NB4 (cell line): ENCODE results near the gene IFNG-AS1.

Experiments used
- DNase-seq: peaks from one replicate; pipeline ENCODE4 v3.0.0; 2010; ENCODE audit warnings: low read depth
- H3K4me3 ChIP-seq: one replicate; pipeline ENCODE4 v1.5.1; 2011; ENCODE audit warnings: mild to moderate bottlenecking, low read depth, low read length, moderate library complexity
- MYC ChIP-seq: IDR thresholded peaks from 2 replicates; pipeline ENCODE4 v1.6.1; 2011; ENCODE audit warnings: low read depth, low read length
- POLR2A ChIP-seq: IDR thresholded peaks from 2 replicates; pipeline ENCODE4 v1.6.1; 2011; ENCODE audit warnings: mild to moderate bottlenecking; ENCODE audit not compliant: insufficient read length; ENCODE audit errors: extremely low read depth
- TF ChIP-seq, protein P1 (sequence below): IDR thresholded peaks from one replicate; pipeline ENCODE4 v1.5.1; 2012; ENCODE audit warnings: low read depth, low read length
- TF ChIP-seq, protein P2 (sequence below): IDR thresholded peaks from 2 replicates; pipeline ENCODE4 v1.6.1; 2011; ENCODE audit warnings: low read depth, low read length

The IFNG-AS1 gene

DNA sequence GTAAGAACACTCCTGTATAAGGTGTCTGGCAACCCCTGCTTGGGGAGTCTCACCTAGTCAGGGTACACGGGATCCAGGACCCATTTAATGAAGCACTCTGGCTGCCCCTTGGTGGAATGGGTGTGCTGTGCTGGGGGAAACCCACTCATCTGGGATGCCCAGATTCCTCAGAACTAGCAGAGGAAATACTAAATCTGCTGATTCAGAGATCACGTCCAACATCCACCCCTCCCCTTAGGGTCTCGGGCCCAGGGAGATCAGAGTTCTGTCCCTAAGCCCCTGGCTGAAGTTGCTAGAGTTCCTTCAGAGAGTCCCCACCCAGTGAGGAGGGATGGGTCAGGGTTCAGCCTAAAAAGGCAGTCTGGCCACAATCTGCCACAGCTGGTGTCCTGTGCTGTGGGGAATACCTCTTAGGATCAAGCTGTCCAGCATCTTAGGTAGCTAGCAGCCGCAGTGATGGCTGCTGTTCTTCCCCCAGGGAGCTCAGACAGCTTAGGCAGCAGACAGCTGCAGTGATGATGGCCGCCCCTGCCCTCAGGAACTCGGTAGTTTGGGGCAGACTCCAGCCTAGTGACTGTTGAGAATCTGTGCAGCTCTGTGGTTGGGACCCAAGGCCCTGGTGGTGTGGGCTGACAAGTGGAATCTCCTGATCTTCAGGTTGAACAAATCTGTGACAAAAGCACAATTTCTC lies 74.8 kb downstream of the IFNG-AS1 start:
- H3K4me3 ChIP-seq: no peak overlapping the region
- TF ChIP-seq MYC (no peak), POLR2A (no peak)
- TF ChIP-seq, protein P1, sequence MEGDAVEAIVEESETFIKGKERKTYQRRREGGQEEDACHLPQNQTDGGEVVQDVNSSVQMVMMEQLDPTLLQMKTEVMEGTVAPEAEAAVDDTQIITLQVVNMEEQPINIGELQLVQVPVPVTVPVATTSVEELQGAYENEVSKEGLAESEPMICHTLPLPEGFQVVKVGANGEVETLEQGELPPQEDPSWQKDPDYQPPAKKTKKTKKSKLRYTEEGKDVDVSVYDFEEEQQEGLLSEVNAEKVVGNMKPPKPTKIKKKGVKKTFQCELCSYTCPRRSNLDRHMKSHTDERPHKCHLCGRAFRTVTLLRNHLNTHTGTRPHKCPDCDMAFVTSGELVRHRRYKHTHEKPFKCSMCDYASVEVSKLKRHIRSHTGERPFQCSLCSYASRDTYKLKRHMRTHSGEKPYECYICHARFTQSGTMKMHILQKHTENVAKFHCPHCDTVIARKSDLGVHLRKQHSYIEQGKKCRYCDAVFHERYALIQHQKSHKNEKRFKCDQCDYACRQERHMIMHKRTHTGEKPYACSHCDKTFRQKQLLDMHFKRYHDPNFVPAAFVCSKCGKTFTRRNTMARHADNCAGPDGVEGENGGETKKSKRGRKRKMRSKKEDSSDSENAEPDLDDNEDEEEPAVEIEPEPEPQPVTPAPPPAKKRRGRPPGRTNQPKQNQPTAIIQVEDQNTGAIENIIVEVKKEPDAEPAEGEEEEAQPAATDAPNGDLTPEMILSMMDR: no peak
- TF ChIP-seq, protein P2, sequence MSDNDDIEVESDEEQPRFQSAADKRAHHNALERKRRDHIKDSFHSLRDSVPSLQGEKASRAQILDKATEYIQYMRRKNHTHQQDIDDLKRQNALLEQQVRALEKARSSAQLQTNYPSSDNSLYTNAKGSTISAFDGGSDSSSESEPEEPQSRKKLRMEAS: no peak
- DNase-seq: no peak

DNA sequence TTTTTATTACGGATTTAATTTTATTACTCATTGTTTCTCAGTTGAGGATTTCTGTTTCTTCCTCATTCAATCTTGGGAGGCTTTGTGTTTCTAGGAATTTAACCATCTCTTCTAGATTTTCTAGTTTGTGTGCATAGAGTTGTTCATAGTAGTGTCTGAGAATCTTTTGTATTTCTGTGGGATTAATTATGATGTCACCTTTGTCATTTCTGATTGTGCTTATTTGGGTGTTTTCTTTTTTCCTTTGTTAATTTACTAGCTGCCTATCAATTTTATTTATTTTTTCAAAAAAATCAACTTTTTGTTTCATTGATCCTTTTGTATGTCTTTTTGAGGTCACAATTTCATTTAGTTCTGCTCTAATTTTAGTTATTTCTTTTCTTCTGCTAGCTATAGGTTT lies 75.9 kb downstream of the IFNG-AS1 start:
- TF ChIP-seq POLR2A (no peak), MYC (no peak)
- TF ChIP-seq, protein P2: no peak
- TF ChIP-seq, protein P1: no peak
- no peak overlapping the region for H3K4me3 ChIP-seq
- DNase-seq: no peak

DNA sequence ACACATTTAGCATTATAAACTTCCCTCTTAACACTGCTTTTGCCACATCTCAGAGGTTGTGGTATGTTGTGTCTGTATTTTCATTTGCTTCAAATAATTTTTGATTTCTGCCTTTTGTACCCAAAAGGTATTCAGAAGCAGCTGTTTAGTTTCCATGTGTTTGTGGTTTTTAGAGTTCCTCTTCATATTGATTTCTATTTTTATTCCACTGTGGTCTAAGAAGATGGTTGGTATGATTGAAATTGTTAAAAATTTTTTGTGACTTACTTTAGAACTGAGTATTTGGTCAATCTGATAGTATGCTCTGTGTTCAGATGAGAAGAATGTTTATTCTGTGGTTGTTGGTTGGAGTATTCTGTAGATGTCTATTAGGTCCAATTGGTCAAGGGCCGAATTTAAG lies 76.4 kb downstream of the IFNG-AS1 start:
- DNase-seq: no peak
- no peak overlapping the region for H3K4me3 ChIP-seq
- TF ChIP-seq MYC (no peak), POLR2A (no peak)
- TF ChIP-seq, protein P1: no peak
- TF ChIP-seq, protein P2: no peak

DNA sequence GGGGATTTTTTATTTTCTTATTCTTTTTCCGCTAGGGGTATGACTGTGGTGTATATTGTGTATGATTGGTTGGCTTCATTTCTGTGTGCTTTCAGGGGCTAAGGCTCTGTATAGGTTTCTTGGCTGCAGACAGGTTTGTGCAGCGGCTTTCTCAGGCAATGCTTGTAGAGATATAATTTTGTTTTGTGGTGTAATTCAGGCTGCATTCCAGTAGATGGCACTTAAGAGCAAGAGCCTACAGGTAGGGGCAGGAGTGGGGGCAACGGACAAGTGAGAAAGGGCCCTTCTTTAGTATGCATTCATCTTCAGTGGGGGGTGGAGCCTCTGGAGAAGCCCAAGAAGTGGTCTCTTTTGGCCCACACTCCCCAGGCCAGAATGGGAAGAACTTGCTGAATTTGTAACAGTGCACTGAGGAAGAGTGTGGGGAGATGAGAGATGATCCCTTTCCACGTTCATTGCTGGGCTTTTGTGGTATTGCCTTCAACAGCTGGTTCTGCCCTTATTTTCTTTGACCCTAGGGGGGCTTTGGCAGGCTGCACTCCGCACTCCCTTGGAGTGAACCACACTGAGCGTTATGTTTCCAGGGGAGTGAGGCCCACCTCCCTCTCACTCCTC lies 78.6 kb downstream of the IFNG-AS1 start:
- TF ChIP-seq, protein P1: peak; percentile 59
- TF ChIP-seq, protein P2: no peak
- TF ChIP-seq MYC: no peak
- peak; percentile 28 for DNase-seq
- H3K4me3 ChIP-seq: no peak overlapping the region

DNA sequence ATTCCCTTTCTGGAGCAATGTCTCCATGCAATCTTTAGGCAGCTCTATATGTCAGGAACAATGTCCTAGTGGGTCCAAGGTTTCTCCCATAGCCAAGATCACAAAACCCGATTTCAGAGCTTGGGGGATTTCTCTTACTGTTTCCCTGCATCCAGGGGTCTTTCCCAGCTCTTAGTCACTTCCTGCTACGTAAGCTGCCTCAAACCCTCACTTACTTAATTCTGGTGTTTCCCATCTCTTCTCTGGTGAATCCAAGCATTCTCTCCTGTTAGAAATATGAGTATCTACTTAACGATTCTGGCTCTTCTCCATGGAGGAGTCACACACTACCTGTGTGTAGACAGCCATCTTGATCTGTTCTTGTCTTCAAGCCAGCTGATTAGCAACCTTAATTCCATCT lies 80.0 kb downstream of the IFNG-AS1 start:
- no peak overlapping the region for H3K4me3 ChIP-seq
- DNase-seq: no peak
- TF ChIP-seq, protein P1: no peak
- TF ChIP-seq POLR2A (no peak), MYC (no peak)
- TF ChIP-seq, protein P2: no peak
